Pancreas (tissue), 10 donors: ENCODE results near the gene REELD1. TPM values are rescaled to one million over a fixed set of nuclear protein-coding genes. Genes with fewer than 3 reads are reported as not detected.

Experiments
- ATAC-seq, 4 donors: fragments of 200-7000 bp; cut with Tn5 transposase; one replicate each; pipeline versions ENCODE4 v1.8.0 to v1.9.1; 2020; ENCODE audit warnings: mild to moderate bottlenecking in 4 of 4, moderate library complexity in 4 of 4
- DNase-seq, 6 donors: peaks; one replicate each; pipeline ENCODE4 v3.0.0-alpha.2; 2020
- FAIRE-seq: peaks from 2 replicates; lab custom pipeline; 2012; peaks lifted over from hg19 to GRCh38; lab: Jason Lieb, UNC
- H3K27ac ChIP-seq, 4 donors: fragments of 200-600 bp; sonication (generic); 1 replicate in 3 of 4; 2 replicates in 1 of 4; pipeline versions ENCODE4 v1.5.0 to v1.8.0; 2020
- H3K27me3 ChIP-seq, 4 donors: fragments of 200-600 bp; one replicate each; pipeline ENCODE4 v1.8.0; 2021
- H3K36me3 ChIP-seq, 3 donors: fragments of 200-600 bp; sonication (generic) in 1 of 3; one replicate each; pipeline versions ENCODE4 v1.5.0 to v1.8.0; 2020 to 2021
- H3K4me1 ChIP-seq, 3 donors: fragments of 200-600 bp; one replicate each; pipeline ENCODE4 v1.8.0; 2021
- H3K4me3 ChIP-seq, 4 donors: fragments of 200-600 bp; sonication (generic) in 2 of 4; one replicate each; pipeline versions ENCODE4 v1.5.0 to v1.8.0; 2020 to 2021
- H3K9me3 ChIP-seq, 4 donors: fragments of 200-600 bp; one replicate each; pipeline ENCODE4 v1.8.0; 2021
- WGBS, 2 donors: extraction: QIAGEN DNeasy Blood & Tissue Kit; methylation state at CpG; one replicate each; pipeline ENCODE4 v1.1.7; 2013; 5-methylcytosine and 5-hydroxymethylcytosine counted together
- intact Hi-C, 3 donors: fragments of 100-400 bp; cut with DNase I; formaldehyde crosslinking; loops; one replicate each; pipeline versions ENCODE4 v1.11.1 to v1.14.2; 2022
- polyA plus RNA-seq, 2 donors: library from polyadenylated mRNA; stranded (reverse); fragments of 200-250 nt; gene quantifications; one replicate each; pipeline ENCODE4 v1.2.3, GENCODE V29; 2013
- total RNA-seq, 6 donors: library from RNA; stranded (reverse); fragmentation: NEBNext Ultra II Directional in 4 of 6; extraction: Animal tissue kit (Norgen Biotek cat#: 25700) in 4 of 6; gene quantifications; one replicate each; pipeline versions ENCODE4 v1.2.1 to v1.2.4, GENCODE V29; 2021 to 2023
- TF ChIP-seq, protein P1 (sequence below), 4 donors: fragments of 200-600 bp; sonication (generic) in 3 of 4; IDR thresholded peaks; one replicate each; pipeline versions ENCODE4 v1.5.0 to v1.8.0; 2021; ENCODE audit warnings: antibody characterized with exemption in 4 of 4
- donor health status: healthy with polysubstance abuse.
- donor health status: DM: no; HTN: no; CAD: no; lungs with moderate emphysema.
- donor health status: DM: no; HTN: no; CAD: no.
- donor health status: control.
- donor health status: control.
- donor health status: Bipolar disorder and iron deficiency.
- donor health status: DM: yes; HTN: yes; CAD: no.
- donor health status: DM: no; HTN: no; CAD: no.
- donor health status: DM: no; HTN: no; CAD: no.
- donor health status: DM: yes; HTN: yes; CAD: no.

The REELD1 gene
- total and polyA plus RNA-seq, 8 donors, result 0.09 to 3.4 (median 0.17) TPM; not detected in 1

DNA sequence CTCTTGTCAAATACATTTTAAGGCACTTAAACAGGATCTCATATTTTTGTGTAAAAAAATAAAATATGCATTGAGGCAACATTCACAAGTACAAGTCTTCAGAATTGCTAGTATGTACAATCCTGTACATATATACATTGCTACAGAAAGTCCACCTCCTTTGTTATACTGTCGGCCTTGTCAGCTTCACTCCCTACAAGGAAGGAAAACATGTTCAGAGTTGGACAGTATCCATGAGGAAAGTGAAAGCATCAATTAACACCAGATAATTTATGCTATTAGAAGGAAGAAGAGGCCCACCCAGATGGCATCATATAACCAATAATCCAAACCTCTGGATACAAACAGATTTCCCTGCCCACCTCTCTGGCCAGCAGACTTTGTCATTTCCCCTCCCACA lies 42.0 kb downstream of the REELD1 start:
- ATAC-seq, result peak in 2 of 4 donors; percentile 14 to 51
- H3K27ac ChIP-seq, result peak overlapping the region in 1 of 4 donors; percentile 2

DNA sequence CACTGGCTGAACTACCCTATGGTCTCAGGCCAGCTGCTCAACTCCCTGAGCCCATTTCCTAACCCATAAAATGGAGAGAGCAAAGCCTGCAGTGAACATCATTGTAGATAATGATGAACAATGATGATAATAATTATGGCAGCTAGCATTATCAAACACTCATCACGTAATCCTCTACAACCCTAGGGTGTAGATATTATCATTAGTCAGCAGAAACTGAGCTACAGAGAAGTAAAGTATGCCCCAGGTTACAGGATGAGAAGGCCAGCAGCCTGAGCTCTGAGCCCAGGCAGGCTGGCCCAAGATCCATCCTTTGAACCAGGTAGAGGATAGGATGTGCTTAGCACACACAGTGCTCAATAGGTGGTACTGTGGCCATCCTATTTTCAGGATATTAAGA lies 43.2 kb downstream of the REELD1 start:
- no peak for ATAC-seq
- FAIRE-seq, result no peak
- no peaks in the 10 kb centered on the region for H3K36me3 ChIP-seq
- H3K4me1 ChIP-seq, result no peaks in the 10 kb centered on the region
- H3K27me3 ChIP-seq, result no peaks in the 10 kb centered on the region
- no peaks in the 10 kb centered on the region for H3K9me3 ChIP-seq
- intact Hi-C loops, result no loop called here
- 89 to 97% methylated on average over 1 of the region's 1 CpG for WGBS, 2 donors
- no peak overlapping the region for H3K4me3 ChIP-seq
- no peak overlapping the region for H3K27ac ChIP-seq
- no peak for DNase-seq
- TF ChIP-seq, protein P1, sequence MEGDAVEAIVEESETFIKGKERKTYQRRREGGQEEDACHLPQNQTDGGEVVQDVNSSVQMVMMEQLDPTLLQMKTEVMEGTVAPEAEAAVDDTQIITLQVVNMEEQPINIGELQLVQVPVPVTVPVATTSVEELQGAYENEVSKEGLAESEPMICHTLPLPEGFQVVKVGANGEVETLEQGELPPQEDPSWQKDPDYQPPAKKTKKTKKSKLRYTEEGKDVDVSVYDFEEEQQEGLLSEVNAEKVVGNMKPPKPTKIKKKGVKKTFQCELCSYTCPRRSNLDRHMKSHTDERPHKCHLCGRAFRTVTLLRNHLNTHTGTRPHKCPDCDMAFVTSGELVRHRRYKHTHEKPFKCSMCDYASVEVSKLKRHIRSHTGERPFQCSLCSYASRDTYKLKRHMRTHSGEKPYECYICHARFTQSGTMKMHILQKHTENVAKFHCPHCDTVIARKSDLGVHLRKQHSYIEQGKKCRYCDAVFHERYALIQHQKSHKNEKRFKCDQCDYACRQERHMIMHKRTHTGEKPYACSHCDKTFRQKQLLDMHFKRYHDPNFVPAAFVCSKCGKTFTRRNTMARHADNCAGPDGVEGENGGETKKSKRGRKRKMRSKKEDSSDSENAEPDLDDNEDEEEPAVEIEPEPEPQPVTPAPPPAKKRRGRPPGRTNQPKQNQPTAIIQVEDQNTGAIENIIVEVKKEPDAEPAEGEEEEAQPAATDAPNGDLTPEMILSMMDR (IDR thresholded peaks at IDR 0.05), result no peak

More for the DNA sequence above, 42.0 kb downstream of the REELD1 start:
- intact Hi-C loops, result no loop called here
- FAIRE-seq, result no peak
- WGBS, 2 donors, result 38 to 56% methylated on average over 1 of the region's 1 CpG
- Histone ChIP-seq H3K27me3 (no peaks in the 10 kb centered on the region), H3K4me3 (no peak overlapping the region), H3K4me1 (no peaks in the 10 kb centered on the region), H3K9me3 (no peaks in the 10 kb centered on the region), H3K36me3 (no peaks in the 10 kb centered on the region)
- DNase-seq, result no peak
- TF ChIP-seq, protein P1 (IDR thresholded peaks at IDR 0.05), result no peak

DNA sequence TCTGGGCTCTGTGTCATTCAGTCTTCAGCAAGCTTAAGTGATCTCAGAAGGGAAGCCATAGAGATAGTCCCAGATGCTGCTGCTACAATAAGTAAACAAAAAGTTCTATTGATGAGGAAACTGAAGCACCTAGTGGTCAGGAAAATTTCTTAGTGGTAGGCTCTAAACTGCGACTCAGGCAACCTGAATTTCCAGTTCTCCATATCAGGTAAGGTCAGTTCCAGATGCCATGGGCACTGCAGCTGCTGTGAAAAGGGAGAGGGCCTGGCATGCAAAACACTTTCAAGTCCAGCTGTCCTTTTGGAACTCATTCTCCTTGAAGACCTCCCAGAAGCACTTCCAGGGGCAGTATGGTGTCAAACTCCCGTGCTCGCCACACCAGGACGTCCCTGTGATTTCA lies 46.2 kb downstream of the REELD1 start:
- TF ChIP-seq, protein P1 (IDR thresholded peaks at IDR 0.05), result no peak
- WGBS, 2 donors, result 74 to 76% methylated on average over 4 of the region's 4 CpGs
- ATAC-seq (peak in 1 of 4 donors; percentile 30), DNase-seq (no peak), FAIRE-seq (no peak)
- Histone ChIP-seq H3K9me3 (no peaks in the 10 kb centered on the region), H3K4me3 (no peak overlapping the region), H3K27ac (no peak overlapping the region), H3K36me3 (no peaks in the 10 kb centered on the region), H3K27me3 (no peaks in the 10 kb centered on the region), H3K4me1 (no peaks in the 10 kb centered on the region)
- intact Hi-C loops, result no loop called here

DNA sequence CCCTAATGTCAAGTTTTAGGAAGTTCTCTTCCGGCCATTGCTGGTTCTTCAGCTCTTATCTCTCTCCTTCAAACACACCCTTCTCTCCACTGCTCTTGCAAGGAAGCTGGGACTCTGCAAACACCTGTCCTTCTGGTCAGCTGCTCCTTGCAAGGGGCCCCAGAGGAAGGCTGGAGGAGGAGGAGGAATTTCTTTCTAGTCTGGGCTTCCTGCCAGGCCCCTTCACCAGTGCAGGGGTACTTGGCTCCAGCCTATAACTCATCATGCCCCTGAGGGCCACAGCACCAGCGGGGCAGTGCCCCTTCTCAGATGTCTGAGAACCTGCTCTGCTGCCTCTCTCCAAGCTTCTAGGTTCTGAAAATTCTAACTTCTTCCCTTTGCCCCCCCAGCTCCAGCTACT lies 46.7 kb downstream of the REELD1 start:
- H3K36me3 ChIP-seq, result no peaks in the 10 kb centered on the region
- no peak for FAIRE-seq
- intact Hi-C loops, result no loop called here
- DNase-seq, result no peak
- H3K4me3 ChIP-seq, result no peak overlapping the region
- H3K4me1 ChIP-seq, result no peaks in the 10 kb centered on the region
- 92 to 100% methylated on average over 1 to 2 of the region's 2 CpGs for WGBS, 2 donors
- TF ChIP-seq, protein P1 (IDR thresholded peaks at IDR 0.05), result no peak
- no peak for ATAC-seq
- H3K9me3 ChIP-seq, result no peaks in the 10 kb centered on the region
- H3K27ac ChIP-seq, result no peak overlapping the region
- no peaks in the 10 kb centered on the region for H3K27me3 ChIP-seq

DNA sequence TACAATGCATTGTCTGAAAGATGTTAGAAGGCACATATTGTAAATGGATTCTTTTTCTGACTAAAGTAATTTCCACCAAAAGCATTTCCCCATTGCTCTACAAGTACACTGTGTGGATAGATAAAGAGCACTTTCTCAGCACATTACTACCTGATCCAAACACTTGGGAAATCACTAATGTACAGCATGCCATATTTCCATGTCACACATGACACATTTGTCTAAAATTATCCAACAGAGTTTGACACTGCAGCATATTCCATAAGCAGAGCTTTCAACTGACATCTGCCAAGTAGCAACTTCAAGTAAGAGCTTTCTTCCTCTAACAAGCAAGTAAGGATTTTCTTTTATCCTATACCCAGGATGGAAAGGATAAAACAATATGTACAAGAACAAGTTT lies 49.5 kb downstream of the REELD1 start:
- Histone ChIP-seq H3K4me3 (no peak overlapping the region), H3K27me3 (no peaks in the 10 kb centered on the region), H3K9me3 (no peaks in the 10 kb centered on the region), H3K36me3 (no peaks in the 10 kb centered on the region), H3K27ac (no peak overlapping the region), H3K4me1 (peaks cover 0 to 3% (median 0%) of the 10 kb centered on the region in 3 donors)
- TF ChIP-seq, protein P1 (IDR thresholded peaks at IDR 0.05), result no peak
- FAIRE-seq (no peak), DNase-seq (no peak), ATAC-seq (no peak)
- intact Hi-C loops, result no loop called here
